Liver (tissue), 9 donors: ENCODE measurements around the gene MMEL1. TPM values are rescaled to one million over a fixed set of nuclear protein-coding genes. Genes with fewer than 3 reads are reported as not detected.

Source experiments
- DNase-seq: peaks from one replicate; pipeline ENCODE4 v3.0.0-alpha.2; 2017; ENCODE audit warnings: low spot score
- H3K27ac ChIP-seq, 2 donors: one replicate each; pipeline ENCODE4 v1.7.0; 2013; ENCODE audit warnings: inconsistent platforms in 2 of 2, low read length in 2 of 2, control low read depth in 1 of 2, low read depth in 1 of 2, mild to moderate bottlenecking in 1 of 2
- H3K27me3 ChIP-seq, 4 donors: one replicate each; pipeline versions ENCODE4 v1.6.1 to v1.7.0; 2013; ENCODE audit warnings: low read length in 3 of 4, inconsistent platforms in 1 of 4, mild to moderate bottlenecking in 1 of 4, moderate library complexity in 1 of 4; ENCODE audit not compliant: control insufficient read depth in 4 of 4, insufficient read depth in 4 of 4
- H3K36me3 ChIP-seq, 4 donors: one replicate each; pipeline versions ENCODE4 v1.6.1 to v1.7.0; 2013; ENCODE audit warnings: low read length in 3 of 4, mild to moderate bottlenecking in 3 of 4, low read depth in 1 of 4, moderate library complexity in 1 of 4; ENCODE audit not compliant: control insufficient read depth in 4 of 4, insufficient read depth in 3 of 4
- H3K4me1 ChIP-seq, 4 donors: one replicate each; pipeline versions ENCODE4 v1.6.1 to v1.7.0; 2013; ENCODE audit warnings: low read length in 3 of 4, mild to moderate bottlenecking in 3 of 4, moderate library complexity in 1 of 4; ENCODE audit not compliant: control insufficient read depth in 4 of 4, insufficient read depth in 4 of 4
- H3K4me3 ChIP-seq, 3 donors: one replicate each; pipeline versions ENCODE4 v1.6.1 to v1.7.0; 2013; ENCODE audit warnings: low read length in 3 of 3, control low read depth in 1 of 3, low read depth in 1 of 3, mild to moderate bottlenecking in 1 of 3
- H3K9ac ChIP-seq, 2 donors: one replicate each; pipeline ENCODE4 v1.7.0; 2013; ENCODE audit warnings: low read length in 2 of 2, mild to moderate bottlenecking in 2 of 2, moderate library complexity in 2 of 2, control low read depth in 1 of 2, low read depth in 1 of 2
- H3K9me3 ChIP-seq, 4 donors: one replicate each; pipeline versions ENCODE4 v1.6.1 to v1.7.0; 2013; ENCODE audit warnings: low read length in 3 of 4; ENCODE audit not compliant: control insufficient read depth in 4 of 4
- EGR1 ChIP-seq, 2 donors: IDR thresholded peaks; 2 replicates each; pipeline ENCODE4 v1.6.1; 2016 to 2018; ENCODE audit warnings: antibody characterized with exemption in 2 of 2, low read depth in 2 of 2
- FOXA1 ChIP-seq: IDR thresholded peaks from 2 replicates; pipeline ENCODE4 v1.6.1; 2016; ENCODE audit warnings: antibody characterized with exemption
- FOXA2 ChIP-seq: IDR thresholded peaks from 2 replicates; pipeline ENCODE4 v1.6.1; 2016; ENCODE audit warnings: antibody characterized with exemption
- GABPA ChIP-seq, 2 donors: IDR thresholded peaks in 1 of 2; conservative IDR thresholded peaks in 1 of 2; 2 replicates each; pipeline ENCODE4 v1.6.1; 2016; ENCODE audit warnings: antibody characterized with exemption in 2 of 2, mild to moderate bottlenecking in 1 of 2, moderate library complexity in 1 of 2
- HNF4A ChIP-seq, 2 donors: conservative IDR thresholded peaks; 2 replicates each; pipeline ENCODE4 v1.6.1; 2016; ENCODE audit warnings: antibody characterized with exemption in 2 of 2, mild to moderate bottlenecking in 2 of 2
- HNF4G ChIP-seq: IDR thresholded peaks from 2 replicates; pipeline ENCODE4 v1.6.1; 2016; ENCODE audit warnings: antibody characterized with exemption
- JUND ChIP-seq, 2 donors: IDR thresholded peaks; 2 replicates each; pipeline ENCODE4 v1.6.1; 2016; ENCODE audit warnings: antibody characterized with exemption in 2 of 2
- MAX ChIP-seq: IDR thresholded peaks from 2 replicates; pipeline ENCODE4 v1.6.1; 2016; ENCODE audit warnings: antibody characterized with exemption
- NR2F2 ChIP-seq: IDR thresholded peaks from 2 replicates; pipeline ENCODE4 v1.6.1; 2016; ENCODE audit warnings: antibody characterized with exemption
- RAD21 ChIP-seq, 2 donors: IDR thresholded peaks; 2 replicates each; pipeline ENCODE4 v1.6.1; 2016; ENCODE audit warnings: antibody characterized with exemption in 2 of 2, mild to moderate bottlenecking in 2 of 2
- RXRA ChIP-seq, 2 donors: IDR thresholded peaks; 2 replicates each; pipeline ENCODE4 v1.6.1; 2017 to 2018; ENCODE audit warnings: antibody characterized with exemption in 2 of 2, mild to moderate bottlenecking in 1 of 2
- SP1 ChIP-seq: IDR thresholded peaks from 2 replicates; pipeline ENCODE4 v1.6.1; 2018; ENCODE audit warnings: antibody characterized with exemption, mild to moderate bottlenecking
- TAF1 ChIP-seq: conservative IDR thresholded peaks from 2 replicates; pipeline ENCODE4 v1.6.1; 2016; ENCODE audit warnings: antibody characterized with exemption, mild to moderate bottlenecking
- YY1 ChIP-seq: IDR thresholded peaks from 2 replicates; pipeline ENCODE4 v1.6.1; 2016; ENCODE audit warnings: antibody characterized with exemption, mild to moderate bottlenecking
- WGBS: extraction: QIAGEN DNeasy Blood & Tissue Kit; methylation state at CpG from one replicate; pipeline ENCODE4 v1.1.7; 2013; 5-methylcytosine and 5-hydroxymethylcytosine counted together
- polyA plus RNA-seq, 2 donors: library from polyadenylated mRNA; stranded (reverse) in 1 of 2; unstranded in 1 of 2; fragments of 200-250 nt in 1 of 2; fragments of >200 nt in 1 of 2; fragmentation: Nextera tagmentation in 1 of 2; extraction: Ambion mirVana in 1 of 2; gene quantifications; one replicate each; pipeline versions ENCODE4 v1.2.1 to v1.2.3, GENCODE V29; 2013 to 2015
- total RNA-seq, 2 donors: library from RNA; depleted of rRNA; stranded (reverse); fragments of >200 nt; gene quantifications; one replicate each; pipeline ENCODE4 v1.2.3, GENCODE V29; 2014
- TF ChIP-seq, protein P1 (sequence below): IDR thresholded peaks from 2 replicates; pipeline ENCODE4 v1.6.1; 2016; ENCODE audit warnings: antibody characterized with exemption
- TF ChIP-seq, protein P2 (sequence below): fragments of 150-350 bp; IDR thresholded peaks from 2 replicates; pipeline ENCODE4 v1.5.1; 2017; ENCODE audit warnings: improper control_type of control experiment, low read depth, low read length; ENCODE audit not compliant: missing input control
- TF ChIP-seq, protein P3 (sequence below): IDR thresholded peaks from 2 replicates; pipeline ENCODE4 v1.6.1; 2016; ENCODE audit warnings: antibody characterized with exemption, mild to moderate bottlenecking
- donor health status: healthy.
- donor health status: healthy.
- donor health status: healthy.
- donor health status: healthy.
- donor health status: healthy.

Gene MMEL1
- total and polyA plus RNA-seq, 4 donors: under 0.01 to 0.42 TPM; not detected in 2

DNA sequence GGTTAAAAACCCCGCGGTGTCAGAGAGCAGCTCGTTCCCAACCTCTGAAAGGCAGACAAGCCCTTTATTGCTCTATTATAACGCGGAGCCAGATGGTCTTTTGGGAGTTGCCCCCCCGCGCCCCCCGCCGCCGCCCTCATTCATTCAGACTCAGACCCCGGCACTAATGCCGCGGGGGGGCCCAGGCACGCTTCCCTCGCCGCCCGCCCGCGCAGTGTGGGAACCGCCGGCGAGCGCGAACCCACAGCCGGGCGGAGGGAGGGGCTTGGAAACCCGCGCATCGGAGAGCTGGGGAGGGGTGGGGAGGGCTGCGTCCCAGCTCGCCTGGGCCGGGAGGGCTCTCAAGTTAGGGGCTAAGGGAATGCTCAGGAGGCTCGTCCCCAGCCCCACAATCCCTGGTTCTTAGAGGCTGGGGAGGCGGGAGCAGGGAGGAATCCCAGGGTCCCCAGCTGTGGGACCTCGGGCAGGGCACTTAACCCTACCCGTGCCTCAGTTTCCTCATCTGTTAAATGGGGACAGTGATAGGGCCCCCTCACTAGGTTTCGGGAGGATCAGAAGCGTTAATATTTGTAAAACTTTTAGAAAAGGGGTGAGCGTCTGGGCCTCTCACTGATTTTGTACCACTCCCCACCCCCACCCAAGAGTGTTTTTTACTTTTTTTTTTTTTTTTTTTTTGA, 91.9 kb downstream of the MMEL1 start:
- Histone ChIP-seq H3K4me1 (peaks cover 0 to 18% (median 6%) of the 10 kb centered on the region in 4 donors), H3K9ac (no peak overlapping the region), H3K27me3 (no peaks in the 10 kb centered on the region), H3K9me3 (no peaks in the 10 kb centered on the region), H3K27ac (no peak overlapping the region), H3K4me3 (no peak overlapping the region), H3K36me3 (no peaks in the 10 kb centered on the region)
- 16% methylated on average over 39 of the region's 39 CpGs for WGBS
- no peak for TF ChIP-seq GABPA (IDR thresholded peaks at IDR 0.05 in 1 of 2, conservative IDR thresholded peaks at IDR 0.05 in 1 of 2)
- no peak for TF ChIP-seq HNF4A (conservative IDR thresholded peaks at IDR 0.05)
- TF ChIP-seq FOXA2: no peak
- no peak for TF ChIP-seq RAD21 (IDR thresholded peaks at IDR 0.05)
- TF ChIP-seq, protein P1, sequence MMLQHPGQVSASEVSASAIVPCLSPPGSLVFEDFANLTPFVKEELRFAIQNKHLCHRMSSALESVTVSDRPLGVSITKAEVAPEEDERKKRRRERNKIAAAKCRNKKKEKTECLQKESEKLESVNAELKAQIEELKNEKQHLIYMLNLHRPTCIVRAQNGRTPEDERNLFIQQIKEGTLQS: no peak
- TF ChIP-seq JUND (IDR thresholded peaks at IDR 0.05): no peak
- TF ChIP-seq RXRA (IDR thresholded peaks at IDR 0.05): no peak
- no peak for TF ChIP-seq HNF4G
- TF ChIP-seq, protein P2, sequence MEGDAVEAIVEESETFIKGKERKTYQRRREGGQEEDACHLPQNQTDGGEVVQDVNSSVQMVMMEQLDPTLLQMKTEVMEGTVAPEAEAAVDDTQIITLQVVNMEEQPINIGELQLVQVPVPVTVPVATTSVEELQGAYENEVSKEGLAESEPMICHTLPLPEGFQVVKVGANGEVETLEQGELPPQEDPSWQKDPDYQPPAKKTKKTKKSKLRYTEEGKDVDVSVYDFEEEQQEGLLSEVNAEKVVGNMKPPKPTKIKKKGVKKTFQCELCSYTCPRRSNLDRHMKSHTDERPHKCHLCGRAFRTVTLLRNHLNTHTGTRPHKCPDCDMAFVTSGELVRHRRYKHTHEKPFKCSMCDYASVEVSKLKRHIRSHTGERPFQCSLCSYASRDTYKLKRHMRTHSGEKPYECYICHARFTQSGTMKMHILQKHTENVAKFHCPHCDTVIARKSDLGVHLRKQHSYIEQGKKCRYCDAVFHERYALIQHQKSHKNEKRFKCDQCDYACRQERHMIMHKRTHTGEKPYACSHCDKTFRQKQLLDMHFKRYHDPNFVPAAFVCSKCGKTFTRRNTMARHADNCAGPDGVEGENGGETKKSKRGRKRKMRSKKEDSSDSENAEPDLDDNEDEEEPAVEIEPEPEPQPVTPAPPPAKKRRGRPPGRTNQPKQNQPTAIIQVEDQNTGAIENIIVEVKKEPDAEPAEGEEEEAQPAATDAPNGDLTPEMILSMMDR: no peak
- no peak for TF ChIP-seq FOXA1
- no peak for TF ChIP-seq SP1
- no peak for TF ChIP-seq EGR1 (IDR thresholded peaks at IDR 0.05; ENCODE audit: low read depth in 2 of 2)
- no peak for TF ChIP-seq YY1
- TF ChIP-seq NR2F2: no peak
- TF ChIP-seq TAF1: no peak
- TF ChIP-seq, protein P3, sequence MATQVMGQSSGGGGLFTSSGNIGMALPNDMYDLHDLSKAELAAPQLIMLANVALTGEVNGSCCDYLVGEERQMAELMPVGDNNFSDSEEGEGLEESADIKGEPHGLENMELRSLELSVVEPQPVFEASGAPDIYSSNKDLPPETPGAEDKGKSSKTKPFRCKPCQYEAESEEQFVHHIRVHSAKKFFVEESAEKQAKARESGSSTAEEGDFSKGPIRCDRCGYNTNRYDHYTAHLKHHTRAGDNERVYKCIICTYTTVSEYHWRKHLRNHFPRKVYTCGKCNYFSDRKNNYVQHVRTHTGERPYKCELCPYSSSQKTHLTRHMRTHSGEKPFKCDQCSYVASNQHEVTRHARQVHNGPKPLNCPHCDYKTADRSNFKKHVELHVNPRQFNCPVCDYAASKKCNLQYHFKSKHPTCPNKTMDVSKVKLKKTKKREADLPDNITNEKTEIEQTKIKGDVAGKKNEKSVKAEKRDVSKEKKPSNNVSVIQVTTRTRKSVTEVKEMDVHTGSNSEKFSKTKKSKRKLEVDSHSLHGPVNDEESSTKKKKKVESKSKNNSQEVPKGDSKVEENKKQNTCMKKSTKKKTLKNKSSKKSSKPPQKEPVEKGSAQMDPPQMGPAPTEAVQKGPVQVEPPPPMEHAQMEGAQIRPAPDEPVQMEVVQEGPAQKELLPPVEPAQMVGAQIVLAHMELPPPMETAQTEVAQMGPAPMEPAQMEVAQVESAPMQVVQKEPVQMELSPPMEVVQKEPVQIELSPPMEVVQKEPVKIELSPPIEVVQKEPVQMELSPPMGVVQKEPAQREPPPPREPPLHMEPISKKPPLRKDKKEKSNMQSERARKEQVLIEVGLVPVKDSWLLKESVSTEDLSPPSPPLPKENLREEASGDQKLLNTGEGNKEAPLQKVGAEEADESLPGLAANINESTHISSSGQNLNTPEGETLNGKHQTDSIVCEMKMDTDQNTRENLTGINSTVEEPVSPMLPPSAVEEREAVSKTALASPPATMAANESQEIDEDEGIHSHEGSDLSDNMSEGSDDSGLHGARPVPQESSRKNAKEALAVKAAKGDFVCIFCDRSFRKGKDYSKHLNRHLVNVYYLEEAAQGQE: no peak
- TF ChIP-seq MAX: no peak
- no peak for DNase-seq

Other genes with a start within 250 kb of the MMEL1 start
- 1 to 10 TPM; 4.9 to 6.9 TPM for gene MORN1, start 241.5 kb downstream of the MMEL1 start, total RNA-seq
- gene MORN1, start 241.5 kb downstream of the MMEL1 start, polyA plus RNA-seq: 1 to 10 TPM; 2.3 TPM
- 10 to 100 TPM; 43.5 to 78.8 TPM for gene RER1, start 241.2 kb downstream of the MMEL1 start, total RNA-seq
- gene RER1, start 241.2 kb downstream of the MMEL1 start, polyA plus RNA-seq: 100 to 1,000 TPM; 101 to 142 TPM
- gene PEX10, start 220.5 kb downstream of the MMEL1 start, total RNA-seq: 10 to 100 TPM; 10.7 to 16.4 TPM
- 10 to 100 TPM in 1 of 2 donors, 1 to 10 TPM in 1; 6.2 to 12.9 TPM for gene PEX10, start 220.5 kb downstream of the MMEL1 start, polyA plus RNA-seq
- gene PLCH2, start 156.7 kb downstream of the MMEL1 start, total RNA-seq: 1 to 10 TPM in 1 of 2 donors, under 1 TPM in 1; 0.33 to 1.0 TPM
- gene PLCH2, start 156.7 kb downstream of the MMEL1 start, polyA plus RNA-seq: 1 to 10 TPM in 1 of 2 donors, not detected in 1; 1.3 TPM
- gene PANK4, start 106.4 kb downstream of the MMEL1 start, total RNA-seq: 10 to 100 TPM; 13.6 to 26.8 TPM
- 10 to 100 TPM in 1 of 2 donors, 1 to 10 TPM in 1; 6.2 to 11.6 TPM for gene PANK4, start 106.4 kb downstream of the MMEL1 start, polyA plus RNA-seq
- under 1 TPM; 0.08 to 0.93 TPM for gene HES5, start 102.8 kb downstream of the MMEL1 start, total RNA-seq
- not detected for gene HES5, start 102.8 kb downstream of the MMEL1 start, polyA plus RNA-seq
- 10 to 100 TPM; 14.8 to 28.9 TPM for gene TNFRSF14, start 76.6 kb downstream of the MMEL1 start, total RNA-seq
- 10 to 100 TPM; 29.2 to 38.1 TPM for gene TNFRSF14, start 76.6 kb downstream of the MMEL1 start, polyA plus RNA-seq
- gene PRXL2B, start 46.2 kb downstream of the MMEL1 start, total RNA-seq: 10 to 100 TPM in 1 of 2 donors, 1 to 10 TPM in 1; 4.6 to 10.2 TPM
- gene PRXL2B, start 46.2 kb downstream of the MMEL1 start, polyA plus RNA-seq: 10 to 100 TPM in 1 of 2 donors, 1 to 10 TPM in 1; 6.0 to 10.2 TPM
- gene TTC34, start 168.7 kb upstream of the MMEL1 start, total RNA-seq: under 1 TPM in 1 of 2 donors, not detected in 1; 0.25 TPM
- gene TTC34, start 168.7 kb upstream of the MMEL1 start, polyA plus RNA-seq: under 1 TPM; 0.01 to 0.08 TPM